H1 (cell line): ENCODE data around the gene GTF2F2. TPM values are rescaled to one million over a fixed set of nuclear protein-coding genes. Genes with fewer than 3 reads are reported as not detected.

ENCODE experiments used
- NANOG ChIP-seq: IDR thresholded peaks from 2 replicates; pipeline ENCODE4 v1.6.1; 2011; ENCODE audit warnings: low read length, low read depth, mild to moderate bottlenecking, inconsistent platforms; ENCODE audit not compliant: insufficient read depth, poor library complexity, severe bottlenecking
- PHF8 ChIP-seq: fragments of 200-600 bp; sonication (generic); conservative IDR thresholded peaks from 2 replicates; pipeline ENCODE4 v1.7.1; 2012; ENCODE audit warnings: low read depth, mild to moderate bottlenecking, inconsistent platforms, low read length, moderate library complexity
- POU5F1 ChIP-seq: IDR thresholded peaks from 2 replicates; pipeline ENCODE4 v1.6.1; 2011; ENCODE audit warnings: low read depth, mild to moderate bottlenecking, low read length, moderate library complexity
- polyA plus RNA-seq, 7 experiments: library from polyadenylated mRNA; depleted of rRNA in 3 of 7; stranded (reverse) in 5 of 7; unstranded in 2 of 7; fragments of >200 nt in 5 of 7; fragments of 200-250 nt in 2 of 7; gene quantifications; 1 replicate in 5 of 7; 2 replicates in 1 of 7; 4 replicates in 1 of 7; pipeline versions ENCODE4 v1.2.1 to v1.2.3, GENCODE V29; 2011 to 2013; ENCODE audit warnings: missing spikeins in 2 of 7, mixed read lengths in 2 of 7
- total RNA-seq: library from RNA; stranded (reverse); fragmentation: NEBNext Ultra II Directional; extraction: Animal tissue kit (Norgen Biotek cat#: 25700); gene quantifications from 2 replicates; pipeline ENCODE4 v1.2.1, GENCODE V29; 2021

The GTF2F2 gene
- total and polyA plus RNA-seq, 2 of the 8 experiments (the other 6 are each of a cell fraction or from before 2014, with no cell fraction given): 10.8 to 31.1 TPM

DNA sequence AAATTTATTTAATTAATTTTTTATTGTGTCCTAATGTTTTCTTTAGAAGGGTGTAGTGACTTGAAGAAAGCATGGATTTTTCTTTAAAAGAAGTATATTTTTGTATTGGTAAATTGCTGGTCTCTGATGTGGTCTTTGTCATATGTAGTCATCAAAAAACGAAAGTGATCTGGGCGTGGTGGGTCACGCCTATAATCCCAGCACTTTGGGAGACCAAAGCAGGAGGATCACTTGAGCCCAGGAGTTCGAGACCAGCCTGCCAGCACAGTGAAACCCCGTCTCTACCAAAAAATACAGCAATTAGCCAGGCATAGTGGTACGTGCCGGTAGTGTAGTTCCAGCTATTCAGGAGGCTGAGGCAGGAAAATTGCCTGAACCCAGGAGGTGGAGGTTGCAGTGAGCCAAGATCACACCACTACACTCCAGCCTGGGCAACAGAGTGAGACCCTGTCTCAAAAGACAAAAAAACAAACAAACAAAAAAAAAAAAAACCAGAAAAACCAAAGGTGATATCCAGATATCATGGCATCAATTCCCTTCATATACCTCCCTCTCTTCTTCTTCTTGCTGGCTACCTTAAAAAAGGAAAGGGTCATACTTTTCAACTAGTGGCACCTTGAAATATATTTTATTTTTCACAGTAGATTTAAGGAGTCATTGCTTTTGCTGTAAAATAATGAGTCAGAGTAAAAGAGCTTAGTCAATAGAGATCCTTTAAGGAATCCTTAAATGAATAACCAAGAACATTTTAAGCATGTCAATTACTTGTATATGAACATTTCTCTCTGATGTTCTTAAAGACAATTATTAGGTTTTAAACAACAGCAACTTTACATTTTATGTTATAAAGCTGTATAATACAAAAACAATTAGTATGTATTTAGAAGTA, 60.6 kb downstream of the GTF2F2 start (continued):
- TF ChIP-seq NANOG (no peak), PHF8 (no peak), POU5F1 (no peak)
